SK-N-MC (cell line): ENCODE data around the gene LINC01488.

Source experiments
- EZH2 ChIP-seq: fragments of 200-600 bp; sonication (generic); IDR thresholded peaks from one replicate; pipeline ENCODE4 v1.6.1; 2017; ENCODE audit warnings: antibody characterized with exemption
- POLR2AphosphoS5 ChIP-seq: IDR thresholded peaks from 2 replicates; pipeline ENCODE4 v1.6.1; 2012; ENCODE audit warnings: mild to moderate bottlenecking, low read depth, low read length, borderline replicate concordance

- TF ChIP-seq POLR2AphosphoS5 (no peak), EZH2 (no peak)
Measured at GRCh38 chr11:69439127-69439526, 42.3 kb upstream of the LINC01488 start.
